GM18907 (cell line): ENCODE data around the gene SCCPDH.
"Not testable (repeated sequence)": the region's sequence is repeated elsewhere in the genome, so short reads cannot be mapped to it uniquely, and the experiment has no call there.

Experiments
- ATAC-seq: cut with Tn5 transposase; IDR thresholded peaks from one replicate; pipeline ENCODE4 v1.9.1; 2021; ENCODE audit warnings: mild to moderate bottlenecking, moderate library complexity; ENCODE audit not compliant: unreplicated experiment

Gene SCCPDH

GRCh38 chr1:246724016-246724730 is at the start of gene SCCPDH:
SCCPDH (plus strand) TSS chr1:246724409; CDS start chr1:246724423, 14 bp downstream.
- peak; percentile 97 for ATAC-seq

GRCh38 chr1:246677842-246678241 is 46.4 kb upstream of the SCCPDH start:
- no peak for ATAC-seq

- ATAC-seq, result no peak
Observed at GRCh38 chr1:246678816-246679793, 45.1 kb upstream of the SCCPDH start.

- no peak for ATAC-seq
Observed at GRCh38 chr1:246679794-246680177, 44.4 kb upstream of the SCCPDH start.

GRCh38 chr1:246680190-246680589 is 44.0 kb upstream of the SCCPDH start:
- no peak for ATAC-seq

GRCh38 chr1:246680696-246681130 is 43.5 kb upstream of the SCCPDH start:
- ATAC-seq, result no peak

- no peak for ATAC-seq
Observed at GRCh38 chr1:246681900-246682895, 42.0 kb upstream of the SCCPDH start.

GRCh38 chr1:246683521-246683920 is 40.7 kb upstream of the SCCPDH start:
- ATAC-seq, result no peak

GRCh38 chr1:246687002-246687401 is 37.2 kb upstream of the SCCPDH start:
- no peak for ATAC-seq

- peak; percentile 97 for ATAC-seq
Observed at GRCh38 chr1:246689409-246690008, 34.7 kb upstream of the SCCPDH start.

- ATAC-seq, result no peak
Observed at GRCh38 chr1:246690100-246690499, 34.1 kb upstream of the SCCPDH start.

GRCh38 chr1:246691622-246692495 is 32.4 kb upstream of the SCCPDH start:
- ATAC-seq, result no peak

GRCh38 chr1:246694213-246694895 is 29.9 kb upstream of the SCCPDH start:
- not testable (repeated sequence) for ATAC-seq

- ATAC-seq, result no peak
Observed at GRCh38 chr1:246695136-246695535, 29.1 kb upstream of the SCCPDH start.

- ATAC-seq, result no peak
Observed at GRCh38 chr1:246695666-246696065, 28.5 kb upstream of the SCCPDH start.

- no peak for ATAC-seq
Observed at GRCh38 chr1:246698466-246699094, 25.6 kb upstream of the SCCPDH start.

GRCh38 chr1:246699095-246699735 is 25.0 kb upstream of the SCCPDH start:
- ATAC-seq, result peak; percentile 96

- ATAC-seq, result no peak
Observed at GRCh38 chr1:246703581-246703980, 20.6 kb upstream of the SCCPDH start.
